Fibroblast of skin of right biceps (primary cell): ENCODE data around the gene NEMF.
"Not testable (repeated sequence)": the region's sequence is repeated elsewhere in the genome, so short reads cannot be mapped to it uniquely, and the experiment has no call there.

Experiments used
- DNase-seq: peaks from one replicate; pipeline ENCODE4 v3.0.0-alpha.2; 2013

Gene NEMF

GRCh38 chr14:49796025-49796424, 56.6 kb downstream of the NEMF start:
- no peak for DNase-seq

- DNase-seq, result no peak
These were observed 60.0 kb downstream of the NEMF start for GRCh38 chr14:49792618-49793017.

DNA sequence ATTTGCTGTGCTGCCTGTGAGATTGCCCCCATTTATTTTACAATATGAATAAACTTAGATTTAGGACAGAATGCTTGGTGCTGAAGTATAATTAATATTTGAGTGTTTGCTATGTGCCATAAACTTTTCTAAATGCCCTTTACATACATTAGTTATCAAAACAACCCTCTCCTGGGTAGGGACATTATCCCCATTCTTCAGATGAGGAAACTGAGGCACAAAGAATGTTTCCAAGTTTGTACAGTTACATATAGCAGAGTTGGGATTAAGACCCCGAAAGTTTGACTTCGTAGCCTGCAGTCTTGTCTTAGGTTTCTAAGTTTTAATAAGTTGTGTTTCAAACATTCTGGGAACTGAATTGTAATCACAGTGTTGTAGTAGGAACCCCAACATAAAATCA, 66.3 kb downstream of the NEMF start:
- no peak for DNase-seq

DNA sequence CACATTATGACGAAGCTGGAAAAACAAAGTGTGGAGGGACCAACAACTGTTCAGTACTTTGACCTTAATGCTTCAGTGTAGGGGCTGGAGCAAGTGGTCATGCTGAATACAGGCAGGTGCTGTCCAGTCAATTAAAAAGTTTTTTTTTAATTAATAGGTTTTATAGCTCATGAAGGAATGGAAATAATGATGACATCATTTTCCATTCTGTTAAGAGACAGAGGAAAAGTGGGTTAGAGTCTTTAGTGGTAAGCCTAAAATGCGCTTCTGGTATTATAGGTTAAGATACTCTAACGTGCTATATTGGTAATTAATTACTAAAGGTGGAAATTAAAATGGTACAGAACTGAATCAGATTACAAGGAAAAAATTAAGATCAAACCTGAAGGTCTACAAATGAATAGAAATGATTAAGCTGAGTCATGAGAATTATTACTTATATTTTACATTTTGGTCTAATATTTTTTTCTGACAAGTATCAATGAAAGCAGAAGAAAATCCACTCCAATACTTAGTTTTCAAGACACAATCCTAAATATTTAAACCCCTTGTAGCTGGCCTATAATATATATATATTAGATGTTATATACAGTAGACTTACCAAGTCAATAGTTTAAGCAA, 69.1 kb downstream of the NEMF start:
- DNase-seq, result no peak

DNA sequence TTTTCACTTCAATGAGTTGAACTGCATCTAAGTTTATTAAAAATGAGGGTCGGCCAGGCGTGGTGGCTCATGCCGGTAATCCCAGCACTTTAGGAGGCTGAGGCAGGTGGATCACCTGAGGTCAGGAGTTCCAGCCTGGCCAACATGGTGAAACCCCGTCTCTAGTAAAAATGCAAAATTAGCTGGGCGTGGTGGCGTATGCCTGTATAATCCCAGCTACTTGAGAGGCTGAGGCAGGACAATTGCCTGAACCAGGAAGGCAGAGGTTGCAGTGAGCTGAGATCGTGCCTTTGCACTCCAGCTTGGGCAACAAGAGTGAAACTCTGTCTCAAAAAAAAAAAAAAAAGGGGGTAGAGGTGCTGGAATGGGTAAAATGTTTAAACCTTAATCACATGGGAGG, 71.5 kb downstream of the NEMF start:
- DNase-seq, result not testable (repeated sequence)

DNA sequence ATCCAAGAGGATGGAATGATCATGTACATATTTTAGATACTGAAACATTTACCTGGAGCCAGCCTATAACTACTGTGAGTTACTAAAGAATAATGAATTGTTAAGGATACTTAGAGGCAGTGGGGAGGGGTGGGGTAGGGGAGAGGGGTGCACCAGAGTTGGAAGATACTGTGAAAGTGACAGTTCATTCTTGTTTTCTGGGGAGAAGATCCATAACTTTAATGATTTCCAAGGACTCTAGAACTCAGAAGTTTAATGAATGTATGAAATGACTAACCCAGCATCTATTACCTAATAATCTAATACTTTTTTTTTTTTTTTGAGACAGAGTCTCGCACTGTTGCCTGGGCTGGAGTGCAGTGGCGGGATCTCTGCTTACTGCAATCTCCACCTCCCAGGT, 74.2 kb downstream of the NEMF start:
- DNase-seq, result no peak

GRCh38 chr14:49774106-49774505, 78.5 kb downstream of the NEMF start:
- no peak for DNase-seq

DNA sequence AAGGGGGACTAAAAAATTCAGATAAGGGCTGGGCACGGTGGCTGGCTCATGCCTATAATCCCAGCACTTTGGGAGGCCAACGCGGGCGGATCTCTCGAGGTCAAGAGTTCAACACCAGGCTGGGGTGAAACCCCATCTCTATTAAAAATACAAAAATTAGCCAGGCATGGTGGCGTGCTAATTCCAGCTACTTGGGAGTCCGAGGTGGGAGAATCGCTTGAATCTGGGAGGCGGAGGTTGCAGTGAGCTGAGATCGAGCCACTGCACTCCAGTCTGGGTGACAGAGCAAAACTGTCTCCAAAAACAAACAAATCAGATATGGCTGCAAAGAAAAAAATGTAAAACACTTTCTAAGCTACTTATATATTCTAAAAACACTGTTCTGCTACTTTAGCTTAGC, 80.9 kb downstream of the NEMF start:
- not testable (repeated sequence) for DNase-seq

DNA sequence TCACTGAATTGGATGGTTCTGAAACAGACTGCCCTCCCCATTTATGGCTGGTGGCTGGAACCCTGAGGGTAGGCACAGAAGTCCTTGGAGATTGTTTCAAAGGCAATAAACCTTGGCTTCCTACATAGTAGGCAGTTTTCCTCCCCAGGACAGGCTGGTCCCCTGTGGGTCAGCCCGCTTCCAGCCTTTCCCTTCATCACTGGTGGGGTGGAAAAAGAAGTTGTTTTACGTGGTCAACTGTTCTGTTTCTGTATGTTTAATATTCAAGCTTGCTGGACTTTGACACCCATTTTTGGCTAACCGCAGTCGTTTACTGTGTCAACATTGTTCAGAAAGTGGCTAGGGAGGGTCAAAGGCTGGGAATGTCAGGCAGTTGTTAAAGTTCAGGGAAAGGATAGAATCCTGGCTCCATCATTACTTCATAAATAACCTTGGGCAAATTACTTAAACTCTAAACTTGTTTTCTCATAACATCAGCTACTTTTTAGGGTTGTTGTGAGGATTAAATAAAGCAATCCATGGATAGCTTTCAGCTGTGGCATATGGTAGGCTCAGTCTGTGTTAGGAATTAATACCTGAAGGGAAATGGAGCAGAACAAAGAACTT, 82.3 kb downstream of the NEMF start:
- no peak for DNase-seq

GRCh38 chr14:49769581-49770211, 82.9 kb downstream of the NEMF start:
- no peak for DNase-seq

DNA sequence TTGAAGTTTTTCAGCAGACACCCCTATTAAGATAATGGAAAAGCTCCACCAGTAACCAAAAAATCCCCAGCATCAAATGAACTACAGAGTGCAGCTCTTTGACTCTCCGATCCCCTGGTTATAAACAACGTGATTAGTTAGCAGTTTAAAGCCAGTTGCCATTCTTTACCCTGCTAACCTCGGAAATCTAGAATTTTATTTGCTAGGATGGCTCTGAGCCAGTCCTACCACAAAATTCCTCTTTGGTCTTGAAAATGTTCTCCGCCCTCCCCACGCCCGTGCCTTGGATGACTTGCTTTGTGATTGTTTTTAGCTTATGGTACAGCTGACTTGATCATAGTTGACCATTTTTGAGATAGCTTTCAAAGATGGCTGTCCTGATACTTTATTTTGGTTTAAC, 83.4 kb downstream of the NEMF start:
- DNase-seq, result peak; percentile 57

GRCh38 chr14:49768301-49769121, 84.1 kb downstream of the NEMF start:
- DNase-seq, result peak; percentile 67

- peak; percentile 91 for DNase-seq
These were observed 84.9 kb downstream of the NEMF start, which contains the start of gene KLHDC2 for GRCh38 chr14:49767571-49768300. Gene KLHDC2 (plus strand): TSS chr14:49768153. CDS start chr14:49768469, 316 bp downstream.

DNA sequence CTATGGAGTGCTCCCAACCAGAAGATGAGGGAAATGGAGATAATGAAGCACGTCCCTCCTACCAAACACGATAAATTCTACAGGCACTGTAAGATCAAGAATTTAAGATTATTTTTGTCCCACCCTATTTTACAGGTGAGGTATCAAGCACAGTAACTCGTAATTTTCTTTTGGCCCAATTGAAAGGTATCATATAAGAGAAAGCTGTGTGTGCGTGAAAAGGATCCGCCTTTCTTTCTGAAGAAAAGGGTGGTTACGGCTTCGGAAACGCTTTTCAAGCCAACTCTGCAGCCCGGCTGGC, 85.4 kb downstream of the NEMF start:
- no peak for DNase-seq

- DNase-seq, result no peak
These were observed 85.7 kb downstream of the NEMF start for GRCh38 chr14:49766839-49767238.

- DNase-seq, result no peak
These were observed 90.6 kb downstream of the NEMF start for GRCh38 chr14:49761839-49762551.

DNA sequence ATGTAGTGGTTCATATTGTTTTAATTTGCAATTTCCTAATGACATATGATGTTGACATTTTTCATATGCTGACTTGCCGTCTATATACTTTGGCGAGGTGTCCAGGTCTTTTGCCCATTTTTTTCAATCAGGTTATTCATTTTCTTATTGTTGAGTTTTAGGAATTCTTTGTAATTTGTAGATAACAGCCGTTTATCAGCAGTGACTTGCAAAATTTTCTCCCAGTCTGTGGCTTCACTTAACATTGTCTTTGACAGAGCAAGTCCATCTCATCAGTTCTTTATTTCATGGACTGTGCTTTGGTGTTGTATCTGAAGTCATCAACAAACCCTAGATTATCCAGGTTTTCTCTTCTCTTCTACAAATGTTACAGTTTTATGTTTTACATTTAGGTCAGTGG, 97.2 kb downstream of the NEMF start:
- DNase-seq, result no peak

GRCh38 chr14:49754570-49755097, 98.0 kb downstream of the NEMF start:
- DNase-seq, result no peak

DNA sequence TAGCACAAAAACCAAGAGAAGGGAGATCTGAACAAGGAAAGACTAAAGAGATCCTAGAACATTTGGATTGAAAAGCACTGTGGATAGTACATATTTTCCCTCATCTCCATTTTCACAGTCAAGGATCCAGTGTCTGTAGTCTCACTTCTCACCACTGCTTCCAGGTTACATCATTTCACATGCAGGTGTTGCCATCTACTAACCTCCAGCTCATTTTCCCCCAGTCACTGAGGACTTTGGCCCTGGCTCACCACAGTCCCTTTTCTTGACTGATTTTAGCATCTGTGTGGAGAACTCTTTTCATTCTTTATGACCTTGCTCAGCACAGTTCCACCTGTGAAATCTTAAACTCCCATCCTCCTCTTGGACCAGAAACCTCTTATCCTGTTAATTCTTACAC, 106.1 kb downstream of the NEMF start:
- not testable (repeated sequence) for DNase-seq

DNA sequence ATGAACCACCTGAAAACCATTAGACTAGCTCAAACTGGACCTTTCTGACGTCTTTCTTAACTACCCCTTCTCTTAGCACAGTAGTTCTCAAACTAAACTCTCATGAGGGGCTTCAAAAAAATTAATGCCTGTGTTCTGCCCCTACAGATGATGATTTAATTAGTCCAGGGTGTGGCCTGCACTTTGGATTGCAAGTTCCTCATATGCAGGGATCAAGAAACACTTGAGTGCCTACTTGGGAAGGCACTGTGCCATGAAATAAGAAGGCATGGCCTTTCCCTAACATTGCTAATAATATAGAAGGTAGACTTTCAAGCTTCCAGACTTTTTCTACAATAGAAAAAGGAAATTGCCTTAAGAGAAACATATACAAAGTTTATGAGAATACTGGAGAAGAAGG, 107.4 kb downstream of the NEMF start:
- no peak for DNase-seq

DNA sequence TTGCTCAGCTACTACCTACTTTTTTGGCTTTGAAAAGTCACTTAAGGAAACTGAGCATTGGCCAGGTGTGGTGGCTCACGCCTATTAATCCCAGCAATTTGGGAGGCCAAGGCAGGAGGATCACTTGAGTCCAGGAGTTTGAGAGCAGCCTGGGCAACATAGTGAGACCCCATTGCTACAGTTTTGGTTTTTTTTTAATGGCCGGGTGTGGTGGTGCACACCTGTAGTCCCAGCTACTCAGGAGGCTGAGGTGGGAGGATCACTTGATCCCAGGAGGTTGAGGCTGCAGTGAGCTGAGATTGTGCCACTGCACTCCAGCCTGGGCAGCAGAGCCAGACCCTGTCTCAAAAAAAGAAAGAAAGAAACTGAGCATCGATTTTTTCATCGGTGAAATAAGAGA, 116.9 kb downstream of the NEMF start:
- not testable (repeated sequence) for DNase-seq

DNA sequence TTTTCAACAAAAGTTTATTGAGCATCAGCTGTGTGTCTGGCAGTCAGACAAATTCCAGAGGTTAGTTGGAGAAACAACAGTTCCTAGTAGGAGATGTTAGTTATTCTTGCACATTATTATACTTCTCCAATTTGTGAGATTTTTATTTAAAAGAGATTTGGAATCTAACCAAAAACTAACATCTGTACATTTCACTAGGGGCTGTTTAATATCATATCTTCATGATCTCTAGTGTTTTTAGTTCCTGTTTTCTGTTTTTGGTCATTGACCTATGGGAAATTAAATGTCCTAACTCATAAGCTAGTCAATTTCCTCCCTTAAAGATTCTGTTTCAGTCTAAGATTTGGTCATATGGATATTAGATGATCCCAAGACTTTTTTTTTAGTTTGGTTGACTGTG, 118.8 kb downstream of the NEMF start:
- no peak for DNase-seq
